SIG-M5 treated with dmso at 0.1 percent for 504 hours (cell line): ENCODE results near the gene TAS2R60.
A peak's percentile ranks its signal among the peaks of the same experiment; 100 is the strongest.
"Not testable (repeated sequence)": the region's sequence is repeated elsewhere in the genome, so short reads cannot be mapped to it uniquely, and the experiment has no call there.

Source experiments
- DNase-seq: peaks from one replicate; lab custom pipeline; 2025; ENCODE audit not compliant: unreplicated experiment; lab: John Stamatoyannopoulos, UW

TAS2R60 gene

GRCh38 chr7:143410521-143411004 lies 32.7 kb upstream of the TAS2R60 start:
- peak; percentile 97 for DNase-seq

- no peak for DNase-seq
These were observed 31.1 kb upstream of the TAS2R60 start for GRCh38 chr7:143411976-143412708.

GRCh38 chr7:143413123-143413522 lies 30.1 kb upstream of the TAS2R60 start:
- DNase-seq, result no peak

GRCh38 chr7:143415209-143415608 lies 28.0 kb upstream of the TAS2R60 start:
- DNase-seq, result not testable (repeated sequence)

GRCh38 chr7:143415742-143416397 lies 27.4 kb upstream of the TAS2R60 start:
- no peak for DNase-seq

- peak; percentile 62 for DNase-seq
These were observed 26.6 kb upstream of the TAS2R60 start for GRCh38 chr7:143416565-143417149.

GRCh38 chr7:143417734-143418383 lies 25.4 kb upstream of the TAS2R60 start:
- DNase-seq, result no peak

- DNase-seq, result no peak
These were observed 24.4 kb upstream of the TAS2R60 start for GRCh38 chr7:143418681-143419458.

- DNase-seq, result no peak
These were observed 23.4 kb upstream of the TAS2R60 start for GRCh38 chr7:143419880-143420279.

- not testable (repeated sequence) for DNase-seq
These were observed 22.6 kb upstream of the TAS2R60 start for GRCh38 chr7:143420624-143421023.

- DNase-seq, result no peak
These were observed 21.2 kb upstream of the TAS2R60 start for GRCh38 chr7:143422033-143422432.

GRCh38 chr7:143424476-143424875 lies 18.8 kb upstream of the TAS2R60 start:
- not testable (repeated sequence) for DNase-seq

GRCh38 chr7:143426479-143427142 lies 16.6 kb upstream of the TAS2R60 start:
- no peak for DNase-seq

- DNase-seq, result no peak
These were observed 13.2 kb upstream of the TAS2R60 start for GRCh38 chr7:143429770-143430698.

- DNase-seq, result no peak
These were observed 12.1 kb upstream of the TAS2R60 start for GRCh38 chr7:143431109-143431508.

- DNase-seq, result no peak
These were observed 9.5 kb upstream of the TAS2R60 start for GRCh38 chr7:143433759-143434158.

GRCh38 chr7:143434660-143435059 lies 8.6 kb upstream of the TAS2R60 start:
- DNase-seq, result no peak

GRCh38 chr7:143435266-143435665 lies 8.0 kb upstream of the TAS2R60 start:
- no peak for DNase-seq

GRCh38 chr7:143436325-143436946 lies 6.8 kb upstream of the TAS2R60 start:
- DNase-seq, result no peak
